GM23248 (cell line): ENCODE results near the gene PRPF31. TPM values are rescaled to one million over a fixed set of nuclear protein-coding genes. Genes with fewer than 3 reads are reported as not detected.

Experiments
- DNase-seq: peaks from one replicate; pipeline ENCODE4 v3.0.0-alpha.2; 2015
- H2AFZ ChIP-seq: fragments of 200-600 bp; sonication (generic); 2 replicates; pipeline ENCODE4 v1.6.1; 2016; ENCODE audit warnings: antibody characterized with exemption
- H3F3A ChIP-seq: fragments of 200-600 bp; sonication (generic); 2 replicates; pipeline ENCODE4 v1.6.1; 2016; ENCODE audit warnings: mild to moderate bottlenecking, antibody characterized with exemption, mixed run types; ENCODE audit not compliant: insufficient read depth
- H3K27ac ChIP-seq: fragments of 200-600 bp; sonication (generic); 2 replicates; pipeline ENCODE4 v1.5.1; 2016; ENCODE audit warnings: mild to moderate bottlenecking
- H3K27me3 ChIP-seq: fragments of 200-600 bp; sonication (generic); replicated peaks from 2 replicates; pipeline ENCODE4 v1.6.1; 2016; ENCODE audit warnings: mild to moderate bottlenecking; ENCODE audit not compliant: insufficient read depth
- H3K36me3 ChIP-seq: fragments of 200-600 bp; sonication (generic); 2 replicates; pipeline ENCODE4 v1.6.1; 2016; ENCODE audit warnings: low read depth, mild to moderate bottlenecking
- H3K4me1 ChIP-seq: fragments of 200-600 bp; sonication (generic); 2 replicates; pipeline ENCODE4 v1.6.1; 2016; ENCODE audit warnings: mild to moderate bottlenecking; ENCODE audit not compliant: insufficient read depth
- H3K4me2 ChIP-seq: fragments of 200-600 bp; sonication (generic); one replicate; pipeline ENCODE4 v1.6.1; 2016; ENCODE audit warnings: mild to moderate bottlenecking; ENCODE audit not compliant: unreplicated experiment
- H3K4me3 ChIP-seq: fragments of 200-600 bp; sonication (generic); 2 replicates; pipeline ENCODE4 v1.5.1; 2016; ENCODE audit warnings: mild to moderate bottlenecking
- H3K79me2 ChIP-seq: fragments of 200-600 bp; sonication (generic); 2 replicates; pipeline ENCODE4 v1.6.1; 2016; ENCODE audit warnings: mild to moderate bottlenecking; ENCODE audit not compliant: insufficient read depth
- H3K9ac ChIP-seq: fragments of 200-600 bp; sonication (generic); 2 replicates; pipeline ENCODE4 v1.6.1; 2016; ENCODE audit warnings: mild to moderate bottlenecking
- H3K9me2 ChIP-seq: fragments of 200-600 bp; sonication (generic); 2 replicates; pipeline ENCODE4 v1.6.1; 2016; ENCODE audit warnings: mixed run types, mild to moderate bottlenecking, moderate library complexity; ENCODE audit not compliant: insufficient read depth
- H3K9me3 ChIP-seq: fragments of 200-600 bp; sonication (generic); one replicate; pipeline ENCODE4 v1.6.1; 2017; ENCODE audit warnings: low read depth
- H4K20me1 ChIP-seq: fragments of 200-600 bp; sonication (generic); 2 replicates; pipeline ENCODE4 v1.6.0; 2016; ENCODE audit not compliant: insufficient read depth
- EZH2 ChIP-seq: fragments of 200-600 bp; sonication (generic); IDR thresholded peaks from 2 replicates; pipeline ENCODE4 v1.6.1; 2018; ENCODE audit warnings: antibody characterized with exemption, mild to moderate bottlenecking; ENCODE audit not compliant: insufficient read depth, poor library complexity, severe bottlenecking
- EZH2phosphoT487 ChIP-seq: fragments of 200-600 bp; sonication (generic); IDR thresholded peaks from 2 replicates; pipeline ENCODE4 v1.6.1; 2018; ENCODE audit warnings: antibody characterized with exemption, moderate library complexity, mild to moderate bottlenecking, low read depth; ENCODE audit not compliant: insufficient read depth
- WGBS, 2 experiments: methylation state at CpG; one replicate each; pipeline ENCODE4 v1.1.6; 2015 to 2017; ENCODE audit warnings: low lambda C conversion rate in 2 of 2, low coverage in 1 of 2; ENCODE audit errors: missing lambda C conversion rate in 2 of 2; 5-methylcytosine and 5-hydroxymethylcytosine counted together
- in situ Hi-C: fragments of 300-500 bp; cut with MboI; formaldehyde crosslinking; loops from 2 replicates; pipeline ENCODE4 v1.15.0; 2020
- polyA plus RNA-seq: library from polyadenylated mRNA; unstranded; fragments of >200 nt; fragmentation: Nextera tagmentation; extraction: Ambion mirVana; gene quantifications from 2 replicates; pipeline ENCODE4 v1.2.1, GENCODE V29; 2016
- total RNA-seq: library from RNA; depleted of rRNA; stranded (reverse); fragments of >200 nt; shearing (Covaris generic); gene quantifications from 2 replicates; pipeline ENCODE4 v1.2.3, GENCODE V29; 2014

Gene PRPF31
- total and polyA plus RNA-seq, 2 experiments from 2014 or later = 38.4 to 78.6 TPM

DNA sequence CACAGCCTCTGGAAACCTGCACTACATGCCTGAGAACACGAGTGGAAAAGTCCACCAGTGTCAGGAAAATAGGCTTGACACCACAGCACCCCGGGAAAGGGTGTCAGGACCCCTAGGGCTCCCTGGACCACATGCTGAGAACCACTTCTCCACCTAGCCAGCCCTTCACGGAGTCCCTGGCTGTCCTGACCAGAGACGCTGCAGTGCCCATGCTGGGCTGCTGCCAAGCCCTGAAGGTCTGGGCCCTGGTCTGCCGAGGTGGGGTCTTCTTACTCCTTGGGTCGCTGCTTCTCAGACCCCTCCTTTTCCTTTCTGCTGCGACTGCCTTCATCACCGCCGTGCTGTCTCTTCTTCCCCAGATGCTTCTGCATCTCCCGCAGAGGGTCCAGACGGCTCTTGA is 40.9 kb downstream of the PRPF31 start:
- DNase-seq = no peak
- Histone ChIP-seq H3K9ac (no peak overlapping the region), H3K27me3 (no peaks in the 10 kb centered on the region), H4K20me1 (no peaks in the 10 kb centered on the region), H3K4me2 (no peak overlapping the region), H3F3A (peaks cover 28% of the 10 kb centered on the region), H3K9me3 (no peaks in the 10 kb centered on the region), H3K4me1 (peaks cover 24% of the 10 kb centered on the region), H3K9me2 (no peaks in the 10 kb centered on the region), H2AFZ (no peak overlapping the region), H3K4me3 (no peak overlapping the region), H3K27ac (no peak overlapping the region), H3K79me2 (peaks cover 26% of the 10 kb centered on the region; the same call in 1 of the 2 replicates), H3K36me3 (peaks cover 26% of the 10 kb centered on the region; the same call in 1 of the 2 replicates)
- in situ Hi-C loops = no loop called here
- no peak for TF ChIP-seq EZH2phosphoT487
- no peak for TF ChIP-seq EZH2
- WGBS, 2 experiments = 65 to 68% methylated on average over 11 of the region's 11 CpGs

DNA sequence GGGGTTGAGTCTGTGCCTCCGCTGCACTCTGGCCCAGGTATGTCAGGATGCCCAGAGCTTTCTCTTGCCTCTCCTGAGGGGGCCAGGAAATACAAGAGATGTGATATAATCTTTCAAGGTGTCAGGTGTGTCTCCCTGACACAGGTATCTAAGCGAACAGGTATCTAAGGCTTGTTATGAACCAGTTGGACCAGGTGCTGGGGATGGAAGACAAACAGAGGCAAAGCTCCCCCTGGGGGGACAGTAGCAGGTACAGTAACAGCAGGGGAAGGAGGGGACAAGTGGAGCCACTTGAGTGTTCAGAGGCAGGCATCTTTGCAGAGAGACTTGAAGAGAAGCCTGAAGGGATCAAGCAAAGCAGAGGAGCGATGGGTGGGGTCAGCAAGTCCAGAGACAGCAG is 41.4 kb downstream of the PRPF31 start:
- Histone ChIP-seq H3K27ac (no peak overlapping the region), H4K20me1 (no peaks in the 10 kb centered on the region), H3K27me3 (no peaks in the 10 kb centered on the region), H3K79me2 (peaks cover 26% of the 10 kb centered on the region; the same call in 1 of the 2 replicates), H3K4me3 (no peak overlapping the region), H3F3A (peaks cover 28% of the 10 kb centered on the region), H3K4me1 (peaks cover 24% of the 10 kb centered on the region), H3K9me2 (no peaks in the 10 kb centered on the region), H3K9me3 (no peaks in the 10 kb centered on the region), H3K4me2 (no peak overlapping the region), H2AFZ (no peak overlapping the region), H3K9ac (no peak overlapping the region), H3K36me3 (peaks cover 26% of the 10 kb centered on the region; the same call in 1 of the 2 replicates)
- in situ Hi-C loops = no loop called here
- no peak for DNase-seq
- WGBS, 2 experiments = 83 to 94% methylated on average over 3 of the region's 3 CpGs
- TF ChIP-seq EZH2phosphoT487 = no peak
- TF ChIP-seq EZH2 = no peak

DNA sequence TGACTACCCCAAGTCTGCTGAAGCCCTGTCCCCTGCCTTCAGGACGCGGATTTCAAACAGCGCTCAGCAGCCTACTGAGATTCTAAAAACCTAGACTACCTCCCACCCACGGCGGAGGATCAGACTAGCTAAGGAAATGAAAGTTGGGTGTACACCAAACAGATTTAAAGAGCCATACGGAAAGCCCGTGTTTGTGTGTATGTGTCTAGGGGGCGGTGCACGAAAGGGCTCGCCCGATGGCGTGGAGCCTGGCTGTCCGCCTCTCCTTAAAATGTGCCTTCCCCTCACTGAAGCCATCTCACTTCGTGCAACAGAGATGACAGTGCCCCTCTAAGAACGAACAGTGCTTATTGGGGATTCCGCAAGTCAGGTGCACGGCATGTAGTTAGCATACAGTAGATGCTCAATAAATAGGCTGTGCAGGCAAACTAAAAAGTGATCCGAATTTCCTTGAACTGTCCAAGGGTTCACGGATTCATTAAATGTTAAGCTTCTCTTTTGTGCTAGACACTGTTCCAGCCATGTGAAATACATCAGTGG is 43.3 kb downstream of the PRPF31 start:
- peak overlapping the region; percentile 90 for H3K4me2 ChIP-seq
- peaks cover 24% of the 10 kb centered on the region for H3K4me1 ChIP-seq
- DNase-seq = peak; percentile 77
- H3K36me3 ChIP-seq = peaks cover 19% of the 10 kb centered on the region; the same call in 1 of the 2 replicates
- no peaks in the 10 kb centered on the region for H4K20me1 ChIP-seq
- no peaks in the 10 kb centered on the region for H3K9me2 ChIP-seq
- H3K9ac ChIP-seq = peak overlapping the region; percentile 88
- peaks cover 22% of the 10 kb centered on the region for H3F3A ChIP-seq
- in situ Hi-C loops = no loop called here
- H2AFZ ChIP-seq = peak overlapping the region; percentile 72
- H3K79me2 ChIP-seq = peaks cover 26% of the 10 kb centered on the region; the same call in 1 of the 2 replicates
- peak overlapping the region; percentile 85 for H3K4me3 ChIP-seq
- H3K27ac ChIP-seq = peak overlapping the region; percentile 94
- no peaks in the 10 kb centered on the region for H3K27me3 ChIP-seq
- no peaks in the 10 kb centered on the region for H3K9me3 ChIP-seq
- WGBS, 2 experiments = 3 to 9% methylated on average over 19 of the region's 19 CpGs
- TF ChIP-seq EZH2 (no peak), EZH2phosphoT487 (no peak)

DNA sequence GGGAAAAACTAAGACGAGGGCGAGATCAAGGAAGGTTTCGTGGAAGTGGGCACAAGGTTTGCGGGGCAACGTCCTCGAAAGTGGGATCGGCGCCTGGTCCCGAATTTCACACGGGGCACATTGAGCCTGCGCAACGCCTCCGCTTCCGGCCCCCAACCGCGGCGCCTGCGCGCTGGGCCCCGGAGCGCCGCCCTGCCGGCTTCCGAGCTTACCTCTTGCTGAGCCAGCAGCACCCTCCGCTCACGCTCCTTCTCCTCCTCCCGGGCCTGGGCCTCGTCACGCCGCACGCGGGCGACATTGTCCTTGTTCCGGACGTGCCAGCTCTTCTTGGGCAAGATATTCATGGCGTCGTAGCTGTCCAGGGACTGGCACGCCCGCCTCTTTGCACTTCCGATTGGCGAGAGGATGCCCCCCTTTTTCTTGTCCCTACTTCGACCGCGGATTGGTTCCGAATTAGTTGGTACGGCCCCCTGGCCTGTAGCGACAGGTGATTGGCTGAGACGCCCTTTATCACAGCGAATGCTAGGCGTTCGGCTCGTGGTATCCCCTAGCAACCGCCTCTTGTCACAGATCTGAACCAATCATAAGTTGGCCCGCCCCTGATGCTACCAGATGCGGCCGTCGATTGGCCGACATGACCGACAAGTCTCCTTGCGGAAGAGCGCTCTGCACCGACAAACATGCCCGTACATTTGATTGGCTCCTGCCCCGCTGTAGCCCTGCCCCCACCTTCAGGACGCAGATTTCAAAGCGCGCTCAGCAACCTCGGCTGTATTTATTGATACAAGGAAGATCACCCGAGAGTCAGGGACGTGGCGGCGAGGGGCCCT is 44.0 kb downstream of the PRPF31 start, which contains the start of gene LENG1:
Gene LENG1, minus strand, starts transcription at position 370 of the 830 bp plus-strand sequence. Its CDS starts 26 bp downstream, at position 344.
- Histone ChIP-seq H3K9ac (peak within 1 kb of the TSS; percentile 97), H2AFZ (peak within 1 kb of the TSS; percentile 96), H4K20me1 (no peaks in the 10 kb centered on the region), H3K4me3 (peak within 1 kb of the TSS; percentile 86), H3F3A (peaks cover 15% of the 10 kb centered on the region; the same call in 1 of the 2 replicates), H3K9me3 (no peaks in the 10 kb centered on the region), H3K27ac (peak within 1 kb of the TSS; percentile 97), H3K79me2 (peaks cover 26% of the 10 kb centered on the region; the same call in 1 of the 2 replicates), H3K4me2 (peak within 1 kb of the TSS; percentile 94), H3K4me1 (peaks cover 18% of the 10 kb centered on the region), H3K27me3 (no peaks in the 10 kb centered on the region), H3K9me2 (no peaks in the 10 kb centered on the region), H3K36me3 (peaks cover 19% of the 10 kb centered on the region; the same call in 1 of the 2 replicates)
- in situ Hi-C loops = no loop called here
- DNase-seq = peak; percentile 100
- no peak for TF ChIP-seq EZH2phosphoT487
- WGBS, 2 experiments = 1% methylated on average over 66 to 71 of the region's 72 CpGs
